ENCODE measurements around the gene TMEM94.
A peak's percentile ranks its signal among the peaks of the same experiment; 100 is the strongest.

The TMEM94 gene

GRCh38 chr17:75542728-75543336 is 86.4 kb downstream of the TMEM94 start:
- Histone ChIP-seq H3K9me3 (replicated peaks in 1 of 2; ENCODE audit: control insufficient read depth in 2 of 2, insufficient read depth in 1 of 2, low read depth in 1 of 2, low read length in 2 of 2) (no peaks in the 10 kb centered on the region), H3K4ac (ENCODE audit: low read length) (no peak overlapping the region), H2BK12ac (ENCODE audit: low read length) (peak overlapping the region; percentile 24), H3K4me3 (ENCODE audit: low read length in 2 of 2) (no peak overlapping the region), H3K79me1 (ENCODE audit: low read depth, low read length) (peaks cover 2% of the 10 kb centered on the region), H2AK5ac (ENCODE audit: low read depth, low read length) (peak overlapping the region; percentile 12), H3K14ac (ENCODE audit: low read length) (no peak overlapping the region), H3K27me3 (ENCODE audit: control insufficient read depth in 3 of 3, insufficient read depth in 3 of 3, low read depth in 1 of 3, low read length in 3 of 3) (peaks cover 0 to 57% (median 0%) of the 10 kb centered on the region in 3 experiments), H4K91ac (ENCODE audit: low read depth, low read length, poor library complexity) (no peak overlapping the region), H3K4me1 (ENCODE audit: control insufficient read depth in 2 of 2, insufficient read depth in 1 of 2, low read depth in 1 of 2, low read length in 2 of 2) (peaks cover 0 to 15% of the 10 kb centered on the region in 2 donors), H2BK15ac (ENCODE audit: low read length) (no peak overlapping the region), H3K23ac (ENCODE audit: low read depth, low read length, poor library complexity) (no peak overlapping the region), H4K8ac (ENCODE audit: low read depth, low read length) (no peak overlapping the region), H3K4me2 (ENCODE audit: insufficient read depth, low read length, poor library complexity, severe bottlenecking) (no peak overlapping the region), H3K36me3 (replicated peaks in 1 of 2; ENCODE audit: control insufficient read depth in 2 of 2, insufficient read depth in 2 of 2, low read length in 2 of 2) (no peaks in the 10 kb centered on the region), H2BK5ac (ENCODE audit: low read length) (no peak overlapping the region), H2AFZ (ENCODE audit: low read length) (peak overlapping the region; percentile 33), H3K27ac (replicated peaks; ENCODE audit: low read length) (peak overlapping the region; percentile 41), H2BK120ac (ENCODE audit: low read depth, low read length) (no peak overlapping the region), H3K9ac (ENCODE audit: low read depth, low read length, poor library complexity) (no peak overlapping the region), H3K18ac (ENCODE audit: low read length) (peak overlapping the region; percentile 91)
- WGBS, 2 donors (ENCODE audit: extremely low coverage in 2 of 2, insufficient read length in 2 of 2, insufficient replicate concordance in 1 of 2) = no CpG with 5 or more reads among the region's 15 CpGs
- no peak for DNase-seq (ENCODE audit: low spot score)

GRCh38 chr17:75544250-75544649 is 87.8 kb downstream of the TMEM94 start:
- peak overlapping the region; percentile 25 for H3K9ac ChIP-seq (ENCODE audit: low read depth, low read length, poor library complexity)
- H3K14ac ChIP-seq (ENCODE audit: low read length) = no peak overlapping the region
- H2BK5ac ChIP-seq (ENCODE audit: low read length) = no peak overlapping the region
- H2AK5ac ChIP-seq (ENCODE audit: low read depth, low read length) = peak overlapping the region; percentile 58
- peak overlapping the region; percentile 4 for H3K4ac ChIP-seq (ENCODE audit: low read length)
- peaks cover 2 to 18% of the 10 kb centered on the region in 2 donors for H3K4me1 ChIP-seq (ENCODE audit: control insufficient read depth in 2 of 2, insufficient read depth in 1 of 2, low read depth in 1 of 2, low read length in 2 of 2)
- no peak overlapping the region for H3K23ac ChIP-seq (ENCODE audit: low read depth, low read length, poor library complexity)
- peaks cover 2% of the 10 kb centered on the region for H3K79me1 ChIP-seq (ENCODE audit: low read depth, low read length)
- H3K9me3 ChIP-seq (replicated peaks in 1 of 2; ENCODE audit: control insufficient read depth in 2 of 2, insufficient read depth in 1 of 2, low read depth in 1 of 2, low read length in 2 of 2) = no peaks in the 10 kb centered on the region
- peak overlapping the region; percentile 55 for H2BK120ac ChIP-seq (ENCODE audit: low read depth, low read length)
- no peak overlapping the region for H4K91ac ChIP-seq (ENCODE audit: low read depth, low read length, poor library complexity)
- H3K27me3 ChIP-seq (ENCODE audit: control insufficient read depth in 3 of 3, insufficient read depth in 3 of 3, low read depth in 1 of 3, low read length in 3 of 3) = peaks cover 0 to 60% (median 0%) of the 10 kb centered on the region in 3 experiments
- peak overlapping the region; percentile 44 for H2BK15ac ChIP-seq (ENCODE audit: low read length)
- no peak overlapping the region for H3K18ac ChIP-seq (ENCODE audit: low read length)
- H4K8ac ChIP-seq (ENCODE audit: low read depth, low read length) = no peak overlapping the region
- no peak overlapping the region for H2AFZ ChIP-seq (ENCODE audit: low read length)
- H2BK12ac ChIP-seq (ENCODE audit: low read length) = no peak overlapping the region
- no peak overlapping the region for H3K4me3 ChIP-seq (ENCODE audit: low read length in 2 of 2)
- WGBS, 2 donors (ENCODE audit: extremely low coverage in 2 of 2, insufficient read length in 2 of 2, insufficient replicate concordance in 1 of 2) = no CpG with 5 or more reads among the region's 8 CpGs
- H3K4me2 ChIP-seq (ENCODE audit: insufficient read depth, low read length, poor library complexity, severe bottlenecking) = no peak overlapping the region
- H3K36me3 ChIP-seq (replicated peaks in 1 of 2; ENCODE audit: control insufficient read depth in 2 of 2, insufficient read depth in 2 of 2, low read length in 2 of 2) = no peaks in the 10 kb centered on the region
- DNase-seq (ENCODE audit: low spot score) = no peak
- H3K27ac ChIP-seq (replicated peaks; ENCODE audit: low read length) = no peak overlapping the region

DNA sequence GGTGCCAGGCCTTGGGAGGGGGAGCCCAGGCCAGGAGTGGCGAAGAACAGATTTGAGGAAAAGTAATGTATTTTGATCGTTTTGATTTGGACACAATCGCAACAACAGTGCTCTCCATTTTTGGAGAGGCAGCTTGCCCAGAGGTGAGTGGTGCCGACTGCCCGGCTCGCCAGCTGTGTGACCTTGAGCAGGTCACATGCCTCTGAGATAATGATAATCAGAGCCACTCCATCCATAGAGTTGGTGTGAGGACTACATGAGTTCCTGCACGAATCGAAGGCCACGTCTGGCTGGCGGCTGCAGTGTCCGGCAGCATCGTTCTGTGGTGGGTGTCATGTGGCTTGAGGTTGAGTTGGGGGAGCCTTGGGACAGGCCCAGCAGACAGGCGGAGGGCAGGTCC is 89.7 kb downstream of the TMEM94 start:
- H3K23ac ChIP-seq (ENCODE audit: low read depth, low read length, poor library complexity) = peak overlapping the region; percentile 17
- H2BK12ac ChIP-seq (ENCODE audit: low read length) = no peak overlapping the region
- peaks cover 0 to 64% (median 0%) of the 10 kb centered on the region in 3 experiments for H3K27me3 ChIP-seq (ENCODE audit: control insufficient read depth in 3 of 3, insufficient read depth in 3 of 3, low read depth in 1 of 3, low read length in 3 of 3)
- H2BK5ac ChIP-seq (ENCODE audit: low read length) = no peak overlapping the region
- H3K4ac ChIP-seq (ENCODE audit: low read length) = no peak overlapping the region
- H3K27ac ChIP-seq (replicated peaks; ENCODE audit: low read length) = no peak overlapping the region
- H3K9me3 ChIP-seq (replicated peaks in 1 of 2; ENCODE audit: control insufficient read depth in 2 of 2, insufficient read depth in 1 of 2, low read depth in 1 of 2, low read length in 2 of 2) = no peaks in the 10 kb centered on the region
- H2BK15ac ChIP-seq (ENCODE audit: low read length) = no peak overlapping the region
- H3K79me1 ChIP-seq (ENCODE audit: low read depth, low read length) = peaks cover 2% of the 10 kb centered on the region
- no peak overlapping the region for H2AK5ac ChIP-seq (ENCODE audit: low read depth, low read length)
- H4K91ac ChIP-seq (ENCODE audit: low read depth, low read length, poor library complexity) = no peak overlapping the region
- no peak overlapping the region for H2AFZ ChIP-seq (ENCODE audit: low read length)
- H3K14ac ChIP-seq (ENCODE audit: low read length) = no peak overlapping the region
- H3K18ac ChIP-seq (ENCODE audit: low read length) = no peak overlapping the region
- no peak overlapping the region for H3K4me2 ChIP-seq (ENCODE audit: insufficient read depth, low read length, poor library complexity, severe bottlenecking)
- no peak overlapping the region for H3K4me3 ChIP-seq (ENCODE audit: low read length in 2 of 2)
- no peak for DNase-seq (ENCODE audit: low spot score)
- H3K9ac ChIP-seq (ENCODE audit: low read depth, low read length, poor library complexity) = no peak overlapping the region
- no CpG with 5 or more reads among the region's 13 CpGs for WGBS, 2 donors (ENCODE audit: extremely low coverage in 2 of 2, insufficient read length in 2 of 2, insufficient replicate concordance in 1 of 2)
- H2BK120ac ChIP-seq (ENCODE audit: low read depth, low read length) = no peak overlapping the region
- H3K4me1 ChIP-seq (ENCODE audit: control insufficient read depth in 2 of 2, insufficient read depth in 1 of 2, low read depth in 1 of 2, low read length in 2 of 2) = peaks cover 5 to 27% of the 10 kb centered on the region in 2 donors
- H4K8ac ChIP-seq (ENCODE audit: low read depth, low read length) = no peak overlapping the region
- no peaks in the 10 kb centered on the region for H3K36me3 ChIP-seq (replicated peaks in 1 of 2; ENCODE audit: control insufficient read depth in 2 of 2, insufficient read depth in 2 of 2, low read length in 2 of 2)

- Histone ChIP-seq H3K27me3 (ENCODE audit: control insufficient read depth in 3 of 3, insufficient read depth in 3 of 3, low read depth in 1 of 3, low read length in 3 of 3) (peaks cover 0 to 61% (median 0%) of the 10 kb centered on the region in 3 experiments), H2BK120ac (ENCODE audit: low read depth, low read length) (no peak overlapping the region), H3K18ac (ENCODE audit: low read length) (no peak overlapping the region), H3K4me1 (ENCODE audit: control insufficient read depth in 2 of 2, insufficient read depth in 1 of 2, low read depth in 1 of 2, low read length in 2 of 2) (peaks cover 5 to 25% of the 10 kb centered on the region in 2 donors), H3K4me3 (ENCODE audit: low read length in 2 of 2) (no peak overlapping the region), H2BK5ac (ENCODE audit: low read length) (no peak overlapping the region), H2BK15ac (ENCODE audit: low read length) (no peak overlapping the region), H4K91ac (ENCODE audit: low read depth, low read length, poor library complexity) (no peak overlapping the region), H3K4me2 (ENCODE audit: insufficient read depth, low read length, poor library complexity, severe bottlenecking) (no peak overlapping the region), H3K9ac (ENCODE audit: low read depth, low read length, poor library complexity) (no peak overlapping the region), H2AK5ac (ENCODE audit: low read depth, low read length) (peak overlapping the region; percentile 53), H2BK12ac (ENCODE audit: low read length) (no peak overlapping the region), H3K9me3 (replicated peaks in 1 of 2; ENCODE audit: control insufficient read depth in 2 of 2, insufficient read depth in 1 of 2, low read depth in 1 of 2, low read length in 2 of 2) (no peaks in the 10 kb centered on the region), H3K36me3 (replicated peaks in 1 of 2; ENCODE audit: control insufficient read depth in 2 of 2, insufficient read depth in 2 of 2, low read length in 2 of 2) (no peaks in the 10 kb centered on the region), H3K4ac (ENCODE audit: low read length) (no peak overlapping the region), H4K8ac (ENCODE audit: low read depth, low read length) (no peak overlapping the region), H3K14ac (ENCODE audit: low read length) (no peak overlapping the region), H3K79me1 (ENCODE audit: low read depth, low read length) (peaks cover 1% of the 10 kb centered on the region), H3K23ac (ENCODE audit: low read depth, low read length, poor library complexity) (no peak overlapping the region), H3K27ac (replicated peaks; ENCODE audit: low read length) (no peak overlapping the region), H2AFZ (ENCODE audit: low read length) (no peak overlapping the region)
- no CpG with 5 or more reads among the region's 9 CpGs for WGBS, 2 donors (ENCODE audit: extremely low coverage in 2 of 2, insufficient read length in 2 of 2, insufficient replicate concordance in 1 of 2)
- no peak for DNase-seq (ENCODE audit: low spot score)
Observed at GRCh38 chr17:75547091-75547490, 90.7 kb downstream of the TMEM94 start.

All from neuronal stem cell (in vitro differentiated cells).